Peyer's patch (tissue), 4 donors: ENCODE results near the gene KANSL1. TPM values are rescaled to one million over a fixed set of nuclear protein-coding genes. Genes with fewer than 3 reads are reported as not detected.

Source experiments
- DNase-seq, 3 donors: peaks; one replicate each; pipeline ENCODE4 v3.0.0-alpha.2; 2017 to 2019
- H3K27ac ChIP-seq, 4 donors: fragments of 200-600 bp; sonication (generic); one replicate each; pipeline ENCODE4 v1.5.1; 2016 to 2019
- H3K27me3 ChIP-seq, 2 donors: fragments of 200-600 bp; sonication (generic); one replicate each; pipeline ENCODE4 v1.5.1; 2019
- H3K36me3 ChIP-seq, 3 donors: fragments of 200-600 bp; sonication (generic); one replicate each; pipeline ENCODE4 v1.5.1; 2016 to 2019
- H3K4me1 ChIP-seq, 4 donors: fragments of 200-600 bp; sonication (generic); one replicate each; pipeline ENCODE4 v1.5.1; 2016 to 2019
- H3K4me3 ChIP-seq, 4 donors: fragments of 200-600 bp; sonication (generic); 1 replicate in 3 of 4; 2 replicates in 1 of 4; pipeline ENCODE4 v1.5.1; 2016 to 2019; ENCODE audit warnings: mild to moderate bottlenecking in 1 of 4
- H3K9me3 ChIP-seq, 4 donors: fragments of 200-600 bp; sonication (generic); one replicate each; pipeline ENCODE4 v1.5.1; 2016 to 2019; ENCODE audit warnings: mild to moderate bottlenecking in 1 of 4
- POLR2A ChIP-seq, 2 donors: fragments of 450-650 bp; IDR thresholded peaks; one replicate each; pipeline ENCODE4 v1.5.1; 2017; ENCODE audit warnings: antibody characterized with exemption in 2 of 2, mild to moderate bottlenecking in 2 of 2, moderate library complexity in 2 of 2
- total RNA-seq, 4 donors: library from RNA; depleted of rRNA; stranded (reverse); fragments of >200 nt; gene quantifications; one replicate each; pipeline ENCODE4 v1.1.0, GENCODE V29; 2016
- TF ChIP-seq, protein P1 (sequence below), 6 experiments: fragments of 450-650 bp in 4 of 6; fragments of 200-600 bp in 2 of 6; sonication (generic) in 1 of 6; IDR thresholded peaks; one replicate each; pipeline ENCODE4 v1.5.1; 2017 to 2019; ENCODE audit warnings: antibody characterized with exemption in 6 of 6, mild to moderate bottlenecking in 3 of 6, moderate library complexity in 1 of 6

KANSL1 gene
- total RNA-seq, 4 donors from 2014 or later, result 97.6 to 328 (median 141) TPM

DNA sequence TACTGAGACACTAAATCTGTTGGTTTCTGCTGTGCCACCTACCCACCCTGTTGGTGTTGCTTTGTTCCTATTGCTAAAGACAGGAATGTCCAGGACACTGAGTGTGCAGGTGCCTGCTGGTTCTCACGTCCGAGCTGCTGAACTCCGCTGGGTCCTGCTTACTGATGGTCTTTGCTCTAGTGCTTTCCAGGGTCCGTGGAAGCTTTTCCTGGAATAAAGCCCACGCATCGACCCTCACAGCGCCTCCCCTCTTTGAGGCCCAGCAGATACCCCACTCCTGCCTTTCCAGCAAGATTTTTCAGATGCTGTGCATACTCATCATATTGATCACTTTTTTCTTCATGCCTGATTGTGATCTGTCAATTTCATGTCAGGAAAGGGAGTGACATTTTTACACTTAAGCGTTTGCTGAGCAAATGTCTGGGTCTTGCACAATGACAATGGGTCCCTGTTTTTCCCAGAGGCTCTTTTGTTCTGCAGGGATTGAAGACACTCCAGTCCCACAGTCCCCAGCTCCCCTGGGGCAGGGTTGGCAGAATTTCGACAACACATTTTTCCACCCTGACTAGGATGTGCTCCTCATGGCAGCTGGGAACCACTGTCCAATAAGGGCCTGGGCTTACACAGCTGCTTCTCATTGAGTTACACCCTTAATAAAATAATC lies 179.6 kb downstream of the KANSL1 start:
- TF ChIP-seq, protein P1, sequence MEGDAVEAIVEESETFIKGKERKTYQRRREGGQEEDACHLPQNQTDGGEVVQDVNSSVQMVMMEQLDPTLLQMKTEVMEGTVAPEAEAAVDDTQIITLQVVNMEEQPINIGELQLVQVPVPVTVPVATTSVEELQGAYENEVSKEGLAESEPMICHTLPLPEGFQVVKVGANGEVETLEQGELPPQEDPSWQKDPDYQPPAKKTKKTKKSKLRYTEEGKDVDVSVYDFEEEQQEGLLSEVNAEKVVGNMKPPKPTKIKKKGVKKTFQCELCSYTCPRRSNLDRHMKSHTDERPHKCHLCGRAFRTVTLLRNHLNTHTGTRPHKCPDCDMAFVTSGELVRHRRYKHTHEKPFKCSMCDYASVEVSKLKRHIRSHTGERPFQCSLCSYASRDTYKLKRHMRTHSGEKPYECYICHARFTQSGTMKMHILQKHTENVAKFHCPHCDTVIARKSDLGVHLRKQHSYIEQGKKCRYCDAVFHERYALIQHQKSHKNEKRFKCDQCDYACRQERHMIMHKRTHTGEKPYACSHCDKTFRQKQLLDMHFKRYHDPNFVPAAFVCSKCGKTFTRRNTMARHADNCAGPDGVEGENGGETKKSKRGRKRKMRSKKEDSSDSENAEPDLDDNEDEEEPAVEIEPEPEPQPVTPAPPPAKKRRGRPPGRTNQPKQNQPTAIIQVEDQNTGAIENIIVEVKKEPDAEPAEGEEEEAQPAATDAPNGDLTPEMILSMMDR (IDR thresholded peaks at IDR 0.05), result no peak
- peak in 1 of 3 donors; percentile 4 for DNase-seq
- no peaks in the 10 kb centered on the region for H3K9me3 ChIP-seq
- H3K4me3 ChIP-seq, result no peak overlapping the region
- H3K4me1 ChIP-seq, result no peaks in the 10 kb centered on the region
- H3K27me3 ChIP-seq, result no peaks in the 10 kb centered on the region
- H3K27ac ChIP-seq, result no peak overlapping the region
- no peaks in the 10 kb centered on the region for H3K36me3 ChIP-seq

DNA sequence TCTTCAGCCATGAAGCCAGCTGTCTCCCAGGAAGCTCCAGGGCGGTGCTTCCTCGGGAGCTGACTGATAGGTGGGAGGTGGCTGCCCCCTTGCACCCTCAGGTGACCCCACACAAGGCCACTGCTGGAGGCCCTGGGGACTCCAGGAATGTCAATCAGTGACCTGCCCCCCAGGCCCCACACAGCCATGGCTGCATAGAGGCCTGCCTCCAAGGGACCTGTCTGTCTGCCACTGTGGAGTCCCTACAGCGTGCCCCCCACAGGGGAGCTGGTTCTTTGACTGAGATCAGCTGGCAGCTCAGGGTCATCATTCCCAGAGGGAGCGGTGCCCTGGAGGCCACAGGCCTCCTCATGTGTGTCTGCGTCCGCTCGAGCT lies 180.1 kb downstream of the KANSL1 start:
- no peaks in the 10 kb centered on the region for H3K27me3 ChIP-seq
- no peaks in the 10 kb centered on the region for H3K36me3 ChIP-seq
- no peak for DNase-seq
- no peak overlapping the region for H3K27ac ChIP-seq
- no peaks in the 10 kb centered on the region for H3K9me3 ChIP-seq
- H3K4me1 ChIP-seq, result no peaks in the 10 kb centered on the region
- H3K4me3 ChIP-seq, result no peak overlapping the region
- TF ChIP-seq POLR2A (IDR thresholded peaks at IDR 0.05), result no peak
- TF ChIP-seq, protein P1 (IDR thresholded peaks at IDR 0.05), result no peak

DNA sequence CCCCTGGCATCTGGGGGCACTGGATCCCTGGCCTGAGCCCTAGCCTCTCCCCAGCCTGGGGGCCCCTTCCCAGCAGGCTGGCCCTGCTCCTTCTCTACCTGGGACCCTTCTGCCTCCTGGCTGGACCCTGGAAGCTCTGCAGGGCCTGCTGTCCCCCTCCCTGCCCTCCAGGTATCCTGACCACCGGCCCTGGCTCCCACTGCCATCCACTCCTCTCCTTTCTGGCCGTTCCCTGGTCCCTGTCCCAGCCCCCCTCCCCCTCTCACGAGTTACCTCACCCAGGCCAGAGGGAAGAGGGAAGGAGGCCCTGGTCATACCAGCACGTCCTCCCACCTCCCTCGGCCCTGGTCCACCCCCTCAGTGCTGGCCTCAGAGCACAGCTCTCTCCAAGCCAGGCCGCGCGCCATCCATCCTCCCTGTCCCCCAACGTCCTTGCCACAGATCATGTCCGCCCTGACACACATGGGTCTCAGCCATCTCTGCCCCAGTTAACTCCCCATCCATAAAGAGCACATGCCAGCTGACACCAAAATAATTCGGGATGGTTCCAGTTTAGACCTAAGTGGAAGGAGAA lies 180.6 kb downstream of the KANSL1 start:
- no peak for TF ChIP-seq POLR2A (IDR thresholded peaks at IDR 0.05)
- TF ChIP-seq, protein P1 (IDR thresholded peaks at IDR 0.05), result no peak
- no peaks in the 10 kb centered on the region for H3K27me3 ChIP-seq
- DNase-seq, result no peak

DNA sequence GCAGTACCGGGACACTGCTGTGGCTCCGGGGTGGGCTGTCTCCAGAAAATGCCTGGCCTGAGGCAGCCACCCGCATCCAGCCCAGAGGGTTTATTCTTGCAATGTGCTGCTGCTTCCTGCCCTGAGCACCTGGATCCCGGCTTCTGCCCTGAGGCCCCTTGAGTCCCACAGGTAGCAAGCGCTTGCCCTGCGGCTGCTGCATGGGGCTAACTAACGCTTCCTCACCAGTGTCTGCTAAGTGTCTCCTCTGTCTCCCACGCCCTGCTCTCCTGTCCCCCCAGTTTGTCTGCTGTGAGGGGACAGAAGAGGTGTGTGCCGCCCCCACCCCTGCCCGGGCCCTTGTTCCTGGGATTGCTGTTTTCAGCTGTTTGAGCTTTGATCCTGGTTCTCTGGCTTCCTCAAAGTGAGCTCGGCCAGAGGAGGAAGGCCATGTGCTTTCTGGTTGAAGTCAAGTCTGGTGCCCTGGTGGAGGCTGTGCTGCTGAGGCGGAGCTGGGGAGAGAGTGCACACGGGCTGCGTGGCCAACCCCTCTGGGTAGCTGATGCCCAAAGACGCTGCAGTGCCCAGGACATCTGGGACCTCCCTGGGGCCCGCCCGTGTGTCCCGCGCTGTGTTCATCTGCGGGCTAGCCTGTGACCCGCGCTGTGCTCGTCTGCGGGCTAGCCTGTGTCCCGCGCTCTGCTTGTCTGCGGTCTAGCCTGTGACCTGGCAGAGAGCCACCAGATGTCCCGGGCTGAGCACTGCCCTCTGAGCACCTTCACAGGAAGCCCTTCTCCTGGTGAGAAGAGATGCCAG lies 181.3 kb downstream of the KANSL1 start:
- TF ChIP-seq, protein P1 (IDR thresholded peaks at IDR 0.05), result no peak
- no peak for TF ChIP-seq POLR2A (IDR thresholded peaks at IDR 0.05)
- DNase-seq, result no peak
- no peaks in the 10 kb centered on the region for H3K27me3 ChIP-seq
- no peaks in the 10 kb centered on the region for H3K9me3 ChIP-seq
- H3K36me3 ChIP-seq, result no peaks in the 10 kb centered on the region
- H3K4me3 ChIP-seq, result no peak overlapping the region
- H3K4me1 ChIP-seq, result no peaks in the 10 kb centered on the region
- no peak overlapping the region for H3K27ac ChIP-seq

More for the DNA sequence above, 180.6 kb downstream of the KANSL1 start:
- Histone ChIP-seq H3K27ac (no peak overlapping the region), H3K36me3 (no peaks in the 10 kb centered on the region), H3K4me1 (no peaks in the 10 kb centered on the region), H3K4me3 (no peak overlapping the region), H3K9me3 (no peaks in the 10 kb centered on the region)

DNA sequence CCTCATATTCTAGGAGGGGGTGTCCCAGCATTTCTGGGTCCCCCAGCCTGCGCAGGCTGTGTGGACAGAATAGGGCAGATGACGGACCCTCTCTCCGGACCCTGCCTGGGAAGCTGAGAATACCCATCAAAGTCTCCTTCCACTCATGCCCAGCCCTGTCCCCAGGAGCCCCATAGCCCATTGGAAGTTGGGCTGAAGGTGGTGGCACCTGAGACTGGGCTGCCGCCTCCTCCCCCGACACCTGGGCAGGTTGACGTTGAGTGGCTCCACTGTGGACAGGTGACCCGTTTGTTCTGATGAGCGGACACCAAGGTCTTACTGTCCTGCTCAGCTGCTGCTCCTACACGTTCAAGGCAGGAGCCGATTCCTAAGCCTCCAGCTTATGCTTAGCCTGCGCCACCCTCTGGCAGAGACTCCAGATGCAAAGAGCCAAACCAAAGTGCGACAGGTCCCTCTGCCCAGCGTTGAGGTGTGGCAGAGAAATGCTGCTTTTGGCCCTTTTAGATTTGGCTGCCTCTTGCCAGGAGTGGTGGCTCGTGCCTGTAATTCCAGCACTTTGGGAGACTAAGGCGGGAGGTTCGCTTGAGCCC lies 182.5 kb downstream of the KANSL1 start:
- no peaks in the 10 kb centered on the region for H3K36me3 ChIP-seq
- H3K27me3 ChIP-seq, result no peaks in the 10 kb centered on the region
- no peaks in the 10 kb centered on the region for H3K9me3 ChIP-seq
- no peak overlapping the region for H3K4me3 ChIP-seq
- TF ChIP-seq, protein P1 (IDR thresholded peaks at IDR 0.05), result no peak
- no peak overlapping the region for H3K27ac ChIP-seq
- DNase-seq, result no peak
- H3K4me1 ChIP-seq, result no peaks in the 10 kb centered on the region
